Measurements from ENCODE around the gene LMF1. TPM values are rescaled to one million over a fixed set of nuclear protein-coding genes. Genes with fewer than 3 reads are reported as not detected.
"Not testable (repeated sequence)": the region's sequence is repeated elsewhere in the genome, so short reads cannot be mapped to it uniquely, and the experiment has no call there.

The LMF1 gene
- total RNA-seq, 1 donor from 2014 or later: 21.4 TPM

GRCh38 chr16:841455-842060 is 129.2 kb downstream of the LMF1 start:
- Mint-ChIP-seq H3K27me3 (no peaks in the 10 kb centered on the region), H3K4me3 (no peak overlapping the region), H3K36me3 (no peaks in the 10 kb centered on the region), H3K9me3 (peaks cover under 1% of the 10 kb centered on the region), H3K27ac (no peak overlapping the region), H3K4me1 (ENCODE audit: unreplicated experiment) (no peaks in the 10 kb centered on the region)
- DNase-seq (ENCODE audit: extremely low spot score, unreplicated experiment): no peak
- TF ChIP-seq CTCF (conservative IDR thresholded peaks at IDR 0.05): no peak

GRCh38 chr16:840561-841454 is 130.0 kb downstream of the LMF1 start:
- H3K4me3 Mint-ChIP-seq: no peak overlapping the region
- H3K27ac Mint-ChIP-seq: no peak overlapping the region
- peaks cover 3% of the 10 kb centered on the region for H3K27me3 Mint-ChIP-seq
- H3K9me3 Mint-ChIP-seq: peaks cover 5% of the 10 kb centered on the region
- no peaks in the 10 kb centered on the region for H3K36me3 Mint-ChIP-seq
- no peaks in the 10 kb centered on the region for H3K4me1 Mint-ChIP-seq (ENCODE audit: unreplicated experiment)
- no peak for TF ChIP-seq CTCF (conservative IDR thresholded peaks at IDR 0.05)
- DNase-seq (ENCODE audit: extremely low spot score, unreplicated experiment): no peak

- no peak overlapping the region for H3K4me3 Mint-ChIP-seq
- H3K27ac Mint-ChIP-seq: no peak overlapping the region
- H3K4me1 Mint-ChIP-seq (ENCODE audit: unreplicated experiment): no peaks in the 10 kb centered on the region
- peaks cover 3% of the 10 kb centered on the region for H3K27me3 Mint-ChIP-seq
- DNase-seq (ENCODE audit: extremely low spot score, unreplicated experiment): no peak
- no peak for TF ChIP-seq CTCF (conservative IDR thresholded peaks at IDR 0.05)
- no peaks in the 10 kb centered on the region for H3K36me3 Mint-ChIP-seq
- H3K9me3 Mint-ChIP-seq: peaks cover 5% of the 10 kb centered on the region
Observed at GRCh38 chr16:839643-840408, 131.0 kb downstream of the LMF1 start.

- Mint-ChIP-seq H3K27me3 (peaks cover 3% of the 10 kb centered on the region), H3K36me3 (no peaks in the 10 kb centered on the region), H3K4me1 (ENCODE audit: unreplicated experiment) (no peaks in the 10 kb centered on the region), H3K9me3 (peaks cover 5% of the 10 kb centered on the region), H3K27ac (no peak overlapping the region), H3K4me3 (no peak overlapping the region)
- DNase-seq (ENCODE audit: extremely low spot score, unreplicated experiment): no peak
- TF ChIP-seq CTCF (conservative IDR thresholded peaks at IDR 0.05): no peak
Observed at GRCh38 chr16:838741-839140, 132.0 kb downstream of the LMF1 start.

GRCh38 chr16:836822-837221 is 134.0 kb downstream of the LMF1 start:
- not testable (repeated sequence) for H3K9me3 Mint-ChIP-seq; DNase-seq (ENCODE audit: extremely low spot score, unreplicated experiment); H3K4me1 Mint-ChIP-seq (ENCODE audit: unreplicated experiment); H3K4me3 Mint-ChIP-seq; H3K27ac Mint-ChIP-seq; H3K36me3 Mint-ChIP-seq; H3K27me3 Mint-ChIP-seq
